COLO668 (cell line): Measurements from ENCODE around the gene ADAMTS5.

Experiments
- DNase-seq: peaks from one replicate; lab custom pipeline; 2025; ENCODE audit not compliant: unreplicated experiment; lab: John Stamatoyannopoulos, UW

The ADAMTS5 gene

DNA sequence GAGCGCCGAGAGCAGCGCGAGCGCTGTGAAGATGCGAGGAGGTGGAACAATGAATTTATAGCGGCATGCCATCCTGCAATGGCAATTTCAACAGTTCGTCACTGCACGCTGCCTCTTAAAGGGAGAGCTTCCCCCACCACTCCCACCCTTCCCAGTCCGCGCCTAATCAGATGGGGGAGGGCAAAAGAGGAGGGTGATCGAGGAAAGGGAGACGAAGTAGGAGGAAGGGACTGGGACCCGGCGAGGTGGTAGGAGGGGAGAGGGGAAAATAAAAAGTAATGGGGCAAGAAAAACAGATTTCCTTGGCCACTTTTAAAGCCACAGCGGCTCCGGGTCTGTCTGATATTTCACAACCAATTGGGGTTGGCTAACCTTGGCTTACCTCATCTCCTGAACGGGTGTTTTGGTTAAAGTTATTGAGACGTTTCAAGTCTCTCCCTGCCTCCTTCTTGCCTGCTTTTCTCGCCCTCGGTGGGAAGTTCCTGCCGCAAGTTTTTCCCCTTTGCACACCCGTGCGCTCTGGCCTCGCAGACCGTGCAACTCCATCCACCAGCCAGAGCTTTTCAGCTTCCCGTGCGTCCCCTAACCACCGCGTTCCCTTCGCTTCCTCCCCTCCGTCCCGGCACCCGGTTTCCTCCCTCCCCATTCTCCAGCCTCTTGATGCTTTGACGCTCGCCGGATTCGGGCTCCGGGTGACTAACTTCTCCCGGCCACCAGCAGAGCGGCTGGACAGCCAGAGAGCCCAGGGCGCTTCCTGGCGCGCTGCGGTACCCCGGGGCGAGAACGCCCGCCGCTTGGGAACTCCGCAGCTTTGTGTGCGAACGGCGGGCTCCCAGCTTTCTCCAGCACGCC, at the start of gene ADAMTS5:
TSS of gene ADAMTS5 (minus strand) at position 27 of the 852 bp plus-strand sequence. CDS start 697 bp downstream, outside the sequence.
- DNase-seq, result peak; percentile 52

GRCh38 chr21:27001526-27001925, 34.6 kb upstream of the ADAMTS5 start:
- DNase-seq, result no peak

GRCh38 chr21:26983576-26983975, 16.7 kb upstream of the ADAMTS5 start:
- no peak for DNase-seq

DNA sequence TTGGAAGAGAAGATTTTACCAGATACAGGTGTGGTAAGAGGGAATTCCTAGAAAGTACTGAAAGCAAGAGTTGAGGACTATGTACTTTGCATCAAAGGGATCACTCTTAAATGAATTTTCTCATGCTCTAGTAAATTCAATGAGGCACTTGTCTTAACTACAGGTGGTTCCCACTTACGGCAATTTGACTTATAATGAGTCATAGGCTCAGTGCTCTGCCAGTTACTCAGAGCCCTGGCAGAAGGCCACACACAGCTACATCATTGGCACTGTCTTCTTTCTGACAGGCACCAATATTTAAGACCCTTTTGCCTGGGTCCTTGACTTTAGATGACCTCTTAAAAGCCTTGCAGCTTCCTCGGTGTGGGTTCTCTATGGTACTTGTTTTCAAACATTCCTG, 15.9 kb upstream of the ADAMTS5 start:
- DNase-seq, result no peak

GRCh38 chr21:26977746-26978145, 10.9 kb upstream of the ADAMTS5 start:
- DNase-seq, result no peak

DNA sequence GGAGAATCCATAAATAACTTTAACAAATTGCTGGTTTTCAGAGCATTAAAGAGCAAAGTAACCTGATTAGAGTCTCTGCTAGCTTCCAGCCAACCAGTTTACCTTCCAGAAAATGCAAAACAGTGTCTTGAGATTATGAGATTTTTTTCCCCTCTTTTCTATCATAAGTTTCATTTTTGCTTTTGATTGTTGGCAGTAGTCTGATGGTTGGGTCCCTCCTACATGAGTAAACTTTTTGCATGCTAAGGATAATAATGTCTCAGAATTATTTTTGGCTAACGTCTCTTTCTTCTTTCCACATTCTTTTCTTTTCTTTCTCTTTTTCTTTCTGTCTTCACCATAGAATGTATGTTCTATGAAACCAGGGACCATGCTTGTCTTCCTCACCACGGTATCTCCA, 6.3 kb upstream of the ADAMTS5 start:
- no peak for DNase-seq

GRCh38 chr21:26972192-26972591, 5.3 kb upstream of the ADAMTS5 start:
- DNase-seq, result no peak

GRCh38 chr21:26969971-26970725, 3.3 kb upstream of the ADAMTS5 start:
- DNase-seq, result no peak

GRCh38 chr21:26966649-26967061, 233 bp downstream of the ADAMTS5 start:
- peak; percentile 44 for DNase-seq

DNA sequence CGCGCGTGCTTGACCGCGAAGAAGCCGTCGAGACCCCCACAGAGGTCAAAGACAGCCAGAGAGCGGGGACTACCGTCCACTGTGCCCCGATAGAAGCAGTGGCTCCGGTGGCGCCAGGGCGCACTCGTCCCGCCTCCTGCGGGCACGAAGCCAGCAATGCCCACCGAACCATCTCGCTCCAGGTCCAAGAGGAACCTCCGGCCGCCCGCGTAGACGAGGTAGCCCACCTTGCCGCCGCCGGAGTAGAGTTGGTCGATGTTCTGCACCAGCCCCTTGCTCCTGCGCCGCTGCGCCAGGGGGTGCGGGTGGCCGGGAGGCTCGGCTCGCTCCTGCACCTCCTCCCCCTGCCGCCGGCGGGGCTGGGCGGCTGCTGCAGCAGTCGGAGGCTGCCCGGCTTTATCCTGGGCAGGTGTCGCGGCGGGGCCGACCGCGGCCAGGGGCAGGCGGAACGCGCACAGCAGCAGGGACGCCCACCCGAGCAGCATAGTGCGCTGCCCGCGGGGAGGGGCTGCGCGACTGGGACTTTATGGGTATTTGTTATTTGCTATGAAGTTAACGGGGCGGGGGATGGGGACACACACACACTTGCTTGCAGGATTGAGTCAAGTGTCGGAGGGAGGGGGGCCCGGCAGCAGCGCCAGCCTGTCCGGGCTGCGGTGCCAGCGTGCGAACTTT, 844 bp downstream of the ADAMTS5 start:
- DNase-seq, result peak; percentile 57

GRCh38 chr21:26965040-26965906, 1.6 kb downstream of the ADAMTS5 start:
- peak; percentile 56 for DNase-seq

GRCh38 chr21:26964170-26964778, 2.6 kb downstream of the ADAMTS5 start:
- no peak for DNase-seq

DNA sequence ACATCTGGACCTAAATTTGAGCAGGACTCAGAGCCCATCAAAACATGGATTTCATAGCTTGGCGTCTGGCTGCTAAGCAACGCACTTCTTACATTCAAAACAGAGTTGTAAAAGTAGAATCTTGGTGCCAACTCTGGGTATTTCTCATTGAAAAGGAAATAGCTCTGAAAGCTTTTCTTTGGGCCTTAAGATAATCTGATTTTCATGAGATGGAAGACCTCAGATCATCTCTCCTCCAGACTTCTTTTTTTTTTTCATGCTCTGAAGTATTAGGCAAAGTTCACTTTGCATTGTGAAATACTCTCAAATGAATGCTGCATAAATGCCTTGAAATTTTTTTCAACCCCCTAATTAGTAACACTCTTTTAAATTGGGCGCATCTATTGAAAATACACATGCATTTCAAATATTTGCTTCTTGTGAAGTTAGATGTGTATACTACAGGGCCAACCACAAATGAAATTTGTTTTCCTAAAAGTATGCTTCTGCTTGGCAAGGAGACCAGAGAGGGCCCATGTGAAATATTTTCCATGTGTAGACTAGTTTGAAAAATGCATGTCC, 4.2 kb downstream of the ADAMTS5 start:
- DNase-seq, result no peak

GRCh38 chr21:26961698-26962097, 5.2 kb downstream of the ADAMTS5 start:
- no peak for DNase-seq

DNA sequence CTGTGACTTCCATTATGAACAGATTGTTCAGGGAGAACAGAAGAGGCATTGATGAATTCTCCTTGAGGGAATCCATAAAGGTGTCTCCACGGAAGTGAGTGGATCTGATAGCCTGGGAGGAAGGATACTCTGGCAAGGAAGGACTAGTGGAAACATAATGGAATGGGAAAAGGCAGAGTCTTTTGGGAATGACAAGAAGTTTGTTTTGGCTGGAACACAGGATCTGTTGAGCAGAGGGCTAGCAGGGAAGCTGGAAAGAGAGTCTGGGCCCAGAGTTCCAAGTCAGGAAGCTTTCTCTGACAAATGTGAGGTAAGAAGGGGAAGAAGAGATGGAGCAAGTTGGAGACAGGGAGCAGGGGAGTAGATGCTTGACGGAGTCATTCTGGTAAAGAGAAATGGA, 8.1 kb downstream of the ADAMTS5 start:
- no peak for DNase-seq

DNA sequence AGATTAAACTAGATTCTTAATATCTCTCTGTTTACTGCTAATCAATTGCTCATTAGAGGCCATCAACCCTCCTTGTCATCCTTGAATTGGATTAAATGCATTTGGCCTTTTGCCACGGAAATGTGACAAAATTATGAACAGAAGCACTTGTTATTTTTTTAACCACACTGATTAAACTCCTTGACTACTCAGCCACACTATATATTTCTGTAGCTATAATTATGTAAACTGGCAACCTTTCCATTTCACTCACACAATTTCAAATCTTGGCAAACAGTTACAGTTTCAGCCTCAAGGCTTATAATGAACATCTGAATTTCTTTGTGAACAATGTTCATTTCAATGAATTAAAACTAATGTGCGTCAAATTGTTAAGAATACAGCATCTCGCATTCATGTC, 10.1 kb downstream of the ADAMTS5 start:
- no peak for DNase-seq

DNA sequence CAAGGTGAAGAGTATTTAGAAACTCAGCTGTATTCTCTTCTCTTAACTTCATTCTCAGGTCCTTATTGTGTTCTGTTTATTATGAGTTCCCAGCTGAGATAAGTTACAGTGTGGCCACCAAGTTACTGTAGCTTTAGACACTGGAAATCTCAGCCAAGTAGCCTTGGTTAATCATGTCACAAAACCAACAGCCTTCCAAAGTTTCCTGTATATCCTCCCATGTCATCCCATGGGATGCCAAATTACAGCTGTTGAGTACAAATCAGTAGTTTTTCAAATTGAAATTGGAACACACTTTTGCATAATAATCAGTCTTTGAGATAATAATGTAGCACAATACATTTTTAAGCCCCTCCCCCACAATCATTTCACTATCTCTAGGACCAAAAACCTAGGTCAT, 10.7 kb downstream of the ADAMTS5 start:
- no peak for DNase-seq

DNA sequence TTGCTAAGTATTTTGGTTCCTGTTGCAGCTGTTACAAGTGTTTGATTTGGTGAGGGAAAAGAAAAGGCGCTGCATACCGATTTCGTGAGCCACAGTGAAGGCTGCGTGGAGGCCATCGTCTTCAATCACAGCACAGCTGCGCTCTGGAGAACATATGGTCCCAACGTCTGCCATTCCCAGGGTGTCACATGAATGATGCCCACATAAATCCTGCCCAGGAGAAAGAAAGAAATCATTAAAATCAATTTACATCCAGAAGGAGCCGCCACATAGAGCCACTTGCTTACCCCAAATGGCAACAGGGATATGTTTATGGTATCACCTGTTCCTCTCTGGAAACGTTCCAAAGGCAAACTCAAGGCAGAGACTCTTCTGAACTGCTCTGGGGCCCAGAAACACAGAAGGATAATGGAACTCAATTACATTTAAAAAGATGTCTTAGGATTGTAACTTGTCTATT, 12.2 kb downstream of the ADAMTS5 start:
- DNase-seq, result no peak

DNA sequence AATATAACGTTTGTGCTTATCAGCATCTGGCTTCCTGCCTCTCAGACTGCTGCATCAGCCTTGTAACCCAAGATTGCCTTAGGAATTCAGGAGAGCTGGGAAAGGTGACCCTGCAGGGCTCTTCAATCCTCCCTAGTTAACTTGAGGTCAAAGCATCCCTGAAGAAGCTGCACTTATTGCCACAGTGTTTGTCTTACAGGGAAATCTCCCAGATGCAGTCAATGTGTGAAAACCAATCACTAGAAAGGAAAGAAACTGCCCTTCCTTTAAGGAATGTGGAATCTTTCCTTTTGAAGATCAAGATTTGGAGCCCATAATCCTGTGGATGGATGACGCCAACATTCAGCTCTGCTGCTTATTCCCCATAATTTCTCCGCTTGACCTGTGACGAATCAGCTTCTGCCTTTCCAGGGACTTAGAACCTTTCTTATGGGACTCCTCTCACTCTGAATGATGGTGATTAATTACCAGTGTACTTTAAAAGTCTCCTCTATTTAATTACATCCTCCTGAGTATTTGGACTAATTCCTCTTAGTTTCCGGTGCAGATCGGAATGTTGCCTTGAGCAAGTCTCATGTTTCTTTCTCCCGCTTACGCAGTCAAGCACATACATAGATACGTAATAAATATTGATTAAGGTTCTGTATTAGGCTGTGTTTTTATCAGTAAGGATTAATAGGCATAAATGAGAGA, 14.4 kb downstream of the ADAMTS5 start:
- DNase-seq, result no peak
